Measurements from ENCODE around the gene FOXG1.

DNA sequence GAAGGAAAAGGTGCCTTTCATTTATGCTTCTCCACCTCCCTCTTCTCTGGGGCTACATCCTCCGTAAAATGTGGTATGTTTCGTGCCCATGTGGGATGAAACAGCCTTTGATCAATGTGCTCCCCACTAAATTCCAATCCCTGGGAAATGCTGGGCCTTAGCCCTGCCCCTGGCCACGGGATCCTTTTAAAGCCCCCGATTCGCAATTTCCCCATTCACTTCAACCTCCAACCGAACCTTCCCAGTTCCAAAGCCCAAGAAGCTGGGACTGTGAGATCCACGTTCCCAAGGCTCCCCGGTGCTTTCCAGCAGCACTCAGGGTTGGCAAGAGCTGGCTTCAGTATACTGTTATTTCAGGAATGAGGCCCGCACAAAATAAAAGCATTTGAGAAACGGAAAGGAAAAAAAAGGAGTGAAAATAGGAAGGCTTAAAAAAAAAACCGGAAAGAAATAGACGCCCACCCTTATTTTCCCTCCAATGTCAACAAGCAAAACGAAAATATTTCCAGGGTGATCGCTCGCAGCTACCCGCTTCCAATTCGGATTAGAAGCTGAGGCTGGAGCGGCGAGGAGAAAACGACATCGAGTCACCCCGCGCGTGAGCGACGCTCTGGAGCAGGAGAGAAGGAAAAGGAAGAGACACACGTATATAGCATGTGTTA lies 1.3 kb upstream of the FOXG1 start:
- TF ChIP-seq, protein P1, sequence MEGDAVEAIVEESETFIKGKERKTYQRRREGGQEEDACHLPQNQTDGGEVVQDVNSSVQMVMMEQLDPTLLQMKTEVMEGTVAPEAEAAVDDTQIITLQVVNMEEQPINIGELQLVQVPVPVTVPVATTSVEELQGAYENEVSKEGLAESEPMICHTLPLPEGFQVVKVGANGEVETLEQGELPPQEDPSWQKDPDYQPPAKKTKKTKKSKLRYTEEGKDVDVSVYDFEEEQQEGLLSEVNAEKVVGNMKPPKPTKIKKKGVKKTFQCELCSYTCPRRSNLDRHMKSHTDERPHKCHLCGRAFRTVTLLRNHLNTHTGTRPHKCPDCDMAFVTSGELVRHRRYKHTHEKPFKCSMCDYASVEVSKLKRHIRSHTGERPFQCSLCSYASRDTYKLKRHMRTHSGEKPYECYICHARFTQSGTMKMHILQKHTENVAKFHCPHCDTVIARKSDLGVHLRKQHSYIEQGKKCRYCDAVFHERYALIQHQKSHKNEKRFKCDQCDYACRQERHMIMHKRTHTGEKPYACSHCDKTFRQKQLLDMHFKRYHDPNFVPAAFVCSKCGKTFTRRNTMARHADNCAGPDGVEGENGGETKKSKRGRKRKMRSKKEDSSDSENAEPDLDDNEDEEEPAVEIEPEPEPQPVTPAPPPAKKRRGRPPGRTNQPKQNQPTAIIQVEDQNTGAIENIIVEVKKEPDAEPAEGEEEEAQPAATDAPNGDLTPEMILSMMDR (IDR thresholded peaks at IDR 0.05), result no peak
- TF ChIP-seq POLR2A (IDR thresholded peaks at IDR 0.05), result no peak
